ENCODE results near the gene FAM53A.
"Not testable (repeated sequence)": the region's sequence is repeated elsewhere in the genome, so short reads cannot be mapped to it uniquely, and the experiment has no call there.

FAM53A gene

DNA sequence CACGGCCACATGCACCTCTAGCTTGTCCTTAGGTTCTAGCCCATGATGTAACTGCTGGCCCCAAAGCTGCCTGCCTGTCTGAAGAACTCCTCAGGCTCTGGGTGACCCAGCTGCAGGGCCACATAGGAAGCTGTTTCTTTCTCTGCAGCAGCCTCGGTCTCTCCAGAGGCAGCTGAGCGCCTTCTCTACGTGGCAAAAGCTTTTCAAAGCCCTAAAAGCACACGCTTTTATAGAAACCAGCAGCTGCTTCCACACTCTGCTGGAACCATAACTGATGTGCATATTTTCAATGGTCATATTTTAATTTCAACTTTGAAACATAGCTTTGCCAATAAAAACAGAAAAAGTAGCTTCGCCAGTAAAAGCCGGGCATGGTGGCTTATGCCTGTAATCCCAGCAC, 37.4 kb downstream of the FAM53A start:
- no peak for DNase-seq (ENCODE audit: low read depth)
- TF ChIP-seq, protein P1, sequence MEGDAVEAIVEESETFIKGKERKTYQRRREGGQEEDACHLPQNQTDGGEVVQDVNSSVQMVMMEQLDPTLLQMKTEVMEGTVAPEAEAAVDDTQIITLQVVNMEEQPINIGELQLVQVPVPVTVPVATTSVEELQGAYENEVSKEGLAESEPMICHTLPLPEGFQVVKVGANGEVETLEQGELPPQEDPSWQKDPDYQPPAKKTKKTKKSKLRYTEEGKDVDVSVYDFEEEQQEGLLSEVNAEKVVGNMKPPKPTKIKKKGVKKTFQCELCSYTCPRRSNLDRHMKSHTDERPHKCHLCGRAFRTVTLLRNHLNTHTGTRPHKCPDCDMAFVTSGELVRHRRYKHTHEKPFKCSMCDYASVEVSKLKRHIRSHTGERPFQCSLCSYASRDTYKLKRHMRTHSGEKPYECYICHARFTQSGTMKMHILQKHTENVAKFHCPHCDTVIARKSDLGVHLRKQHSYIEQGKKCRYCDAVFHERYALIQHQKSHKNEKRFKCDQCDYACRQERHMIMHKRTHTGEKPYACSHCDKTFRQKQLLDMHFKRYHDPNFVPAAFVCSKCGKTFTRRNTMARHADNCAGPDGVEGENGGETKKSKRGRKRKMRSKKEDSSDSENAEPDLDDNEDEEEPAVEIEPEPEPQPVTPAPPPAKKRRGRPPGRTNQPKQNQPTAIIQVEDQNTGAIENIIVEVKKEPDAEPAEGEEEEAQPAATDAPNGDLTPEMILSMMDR (IDR thresholded peaks at IDR 0.05; ENCODE audit: insufficient read depth, low read depth, low read length, missing control alignments), result no peak
- no peak overlapping the region for H3K4me3 ChIP-seq (ENCODE audit: low read depth, low read length)

DNA sequence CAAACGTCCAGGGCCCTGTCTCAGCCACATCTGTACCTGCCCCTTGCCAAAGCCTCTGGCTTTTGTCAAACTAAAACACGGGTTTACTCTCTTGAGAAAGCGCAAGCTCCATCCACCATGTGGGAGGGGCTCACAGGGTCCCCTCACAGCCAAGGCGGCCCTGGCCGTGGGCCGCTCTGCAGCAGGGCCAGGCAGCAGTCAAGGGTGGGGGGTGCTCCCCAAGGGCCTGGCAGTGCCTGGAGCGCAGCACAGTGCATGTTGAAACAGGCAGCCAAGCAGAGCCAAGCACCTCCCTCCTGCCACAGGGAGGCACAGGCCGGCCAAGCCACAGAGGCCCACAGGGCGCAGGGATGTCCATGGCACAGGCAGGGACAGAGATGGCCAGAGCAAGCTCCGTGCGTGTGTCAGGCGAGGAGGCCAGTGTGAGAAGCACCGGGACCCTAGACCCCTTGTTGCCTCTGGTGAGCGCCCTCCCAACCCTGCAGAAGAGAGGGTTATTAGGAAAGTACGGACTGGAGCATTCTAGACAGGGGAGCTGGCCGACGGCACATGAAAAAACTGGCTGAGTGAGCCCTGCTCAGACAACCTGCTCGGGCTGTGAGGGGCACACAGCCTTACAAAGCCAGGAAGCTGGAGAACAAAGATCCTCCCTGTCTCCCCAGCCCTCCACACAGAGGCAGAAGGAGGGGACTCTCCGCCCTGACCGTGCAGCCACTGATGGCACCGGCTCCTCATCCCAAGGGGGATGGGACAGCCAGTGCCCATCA, 39.0 kb downstream of the FAM53A start:
- no peak for DNase-seq (ENCODE audit: low read depth)
- no peak overlapping the region for H3K4me3 ChIP-seq (ENCODE audit: low read depth, low read length)

DNA sequence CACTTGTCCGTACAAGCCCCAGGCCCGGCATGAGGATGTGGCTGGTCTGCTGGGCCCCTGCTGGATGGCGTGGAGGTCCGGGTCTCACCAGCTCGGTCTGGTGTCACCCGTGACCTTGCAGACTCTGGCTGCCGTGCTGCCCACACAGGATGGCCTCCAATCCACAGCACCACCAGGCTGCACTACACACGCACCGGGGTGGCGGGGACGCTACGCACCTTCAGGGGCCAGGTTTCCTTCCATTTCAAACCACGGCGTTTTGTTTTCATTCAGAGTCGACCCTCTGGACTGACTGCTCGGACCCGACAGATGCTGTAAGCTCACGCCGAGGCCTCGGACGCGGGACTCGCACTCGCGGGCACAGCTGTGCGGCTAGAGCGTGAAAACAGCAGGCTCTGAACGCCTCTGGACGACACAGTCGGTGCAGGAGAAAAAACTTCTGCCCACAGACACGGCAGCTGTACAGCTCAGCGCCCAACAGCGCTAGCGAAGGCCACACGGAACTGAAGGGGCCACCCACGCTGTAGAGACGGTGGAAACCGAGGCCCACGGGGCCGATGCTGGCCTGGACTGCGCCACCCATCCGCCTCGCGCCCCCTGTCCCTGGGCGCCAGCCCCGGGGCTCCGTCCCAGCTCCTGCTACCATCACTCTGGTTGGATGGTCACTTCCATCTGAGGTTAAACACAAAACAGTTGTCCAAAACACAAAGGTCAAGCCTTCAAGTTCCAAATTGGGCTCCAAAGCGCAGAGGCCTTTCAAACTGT, 40.0 kb downstream of the FAM53A start:
- TF ChIP-seq, protein P1 (IDR thresholded peaks at IDR 0.05; ENCODE audit: insufficient read depth, low read depth, low read length, missing control alignments), result no peak
- H3K4me3 ChIP-seq (ENCODE audit: low read depth, low read length), result no peak overlapping the region
- no peak for DNase-seq (ENCODE audit: low read depth)

More for the DNA sequence above, 39.0 kb downstream of the FAM53A start:
- TF ChIP-seq, protein P1 (IDR thresholded peaks at IDR 0.05; ENCODE audit: insufficient read depth, low read depth, low read length, missing control alignments), result no peak

- TF ChIP-seq, protein P1 (IDR thresholded peaks at IDR 0.05; ENCODE audit: insufficient read depth, low read depth, low read length, missing control alignments), result no peak
- no peak for DNase-seq (ENCODE audit: low read depth)
- H3K4me3 ChIP-seq (ENCODE audit: low read depth, low read length), result no peak overlapping the region
These were observed 41.7 kb downstream of the FAM53A start for GRCh38 chr4:1642196-1642951.

DNA sequence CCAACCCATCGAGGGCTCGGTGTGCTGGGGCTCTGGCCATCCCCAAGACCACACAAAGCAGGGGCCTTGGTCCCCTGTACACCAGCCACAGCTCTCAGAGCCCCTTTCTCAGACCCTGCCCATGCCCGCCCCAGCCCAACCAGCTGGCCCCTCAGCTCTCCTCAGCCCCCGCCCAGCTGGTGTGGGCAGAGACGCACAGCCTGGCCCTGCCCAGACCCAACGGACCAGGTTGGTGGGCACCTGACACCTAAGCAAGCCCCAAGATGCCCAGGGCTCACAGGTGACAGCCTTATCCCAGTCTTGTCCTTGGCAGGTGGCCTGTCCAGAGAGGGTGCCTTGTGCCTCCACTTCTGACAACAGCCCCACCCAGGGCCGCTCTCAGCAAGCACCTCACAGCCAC, 42.4 kb downstream of the FAM53A start:
- no peak for DNase-seq (ENCODE audit: low read depth)
- TF ChIP-seq, protein P1 (IDR thresholded peaks at IDR 0.05; ENCODE audit: insufficient read depth, low read depth, low read length, missing control alignments), result no peak
- no peak overlapping the region for H3K4me3 ChIP-seq (ENCODE audit: low read depth, low read length)

GRCh38 chr4:1640716-1641503, 43.2 kb downstream of the FAM53A start:
- not testable (repeated sequence) for H3K4me3 ChIP-seq (ENCODE audit: low read depth, low read length); DNase-seq (ENCODE audit: low read depth)
